Measurements from ENCODE around the gene CPAMD8.

CPAMD8 gene

DNA sequence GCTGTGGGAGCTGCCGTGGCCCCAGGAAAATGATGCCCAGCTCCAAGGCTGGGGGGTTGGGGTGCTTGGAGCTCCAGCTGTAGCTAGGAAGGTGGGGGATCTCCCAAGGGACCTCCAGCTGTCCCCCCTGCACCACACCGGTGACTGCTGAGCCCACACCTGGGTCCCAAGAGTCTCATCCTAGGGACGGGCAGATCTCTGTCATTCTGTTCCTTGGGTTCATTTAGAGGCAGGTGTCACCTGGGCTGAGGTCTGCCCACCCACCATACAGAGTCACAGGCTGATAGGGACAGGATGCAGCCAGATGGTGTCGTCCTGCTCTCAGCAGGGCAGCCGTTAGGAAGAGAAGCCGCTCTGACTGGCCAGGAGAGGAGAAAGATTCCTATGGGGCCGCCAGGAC, 132.5 kb downstream of the CPAMD8 start:
- Histone ChIP-seq H3K27me3 (replicated peaks; ENCODE audit: control insufficient read depth, insufficient read depth, low read length) (no peaks in the 10 kb centered on the region), H3K4me3 (replicated peaks; ENCODE audit: low read depth, low read length) (no peak overlapping the region), H3K36me3 (ENCODE audit: control insufficient read depth, insufficient read depth, low read length) (no peaks in the 10 kb centered on the region)
- TF ChIP-seq, protein P1, sequence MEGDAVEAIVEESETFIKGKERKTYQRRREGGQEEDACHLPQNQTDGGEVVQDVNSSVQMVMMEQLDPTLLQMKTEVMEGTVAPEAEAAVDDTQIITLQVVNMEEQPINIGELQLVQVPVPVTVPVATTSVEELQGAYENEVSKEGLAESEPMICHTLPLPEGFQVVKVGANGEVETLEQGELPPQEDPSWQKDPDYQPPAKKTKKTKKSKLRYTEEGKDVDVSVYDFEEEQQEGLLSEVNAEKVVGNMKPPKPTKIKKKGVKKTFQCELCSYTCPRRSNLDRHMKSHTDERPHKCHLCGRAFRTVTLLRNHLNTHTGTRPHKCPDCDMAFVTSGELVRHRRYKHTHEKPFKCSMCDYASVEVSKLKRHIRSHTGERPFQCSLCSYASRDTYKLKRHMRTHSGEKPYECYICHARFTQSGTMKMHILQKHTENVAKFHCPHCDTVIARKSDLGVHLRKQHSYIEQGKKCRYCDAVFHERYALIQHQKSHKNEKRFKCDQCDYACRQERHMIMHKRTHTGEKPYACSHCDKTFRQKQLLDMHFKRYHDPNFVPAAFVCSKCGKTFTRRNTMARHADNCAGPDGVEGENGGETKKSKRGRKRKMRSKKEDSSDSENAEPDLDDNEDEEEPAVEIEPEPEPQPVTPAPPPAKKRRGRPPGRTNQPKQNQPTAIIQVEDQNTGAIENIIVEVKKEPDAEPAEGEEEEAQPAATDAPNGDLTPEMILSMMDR (IDR thresholded peaks at IDR 0.05; ENCODE audit: insufficient read depth, low read length, poor library complexity, severe bottlenecking): no peak
- DNase-seq (ENCODE audit: extremely low read depth, insufficient read length): no peak

GRCh38 chr19:16893686-16893989, 133.0 kb downstream of the CPAMD8 start:
- H3K36me3 ChIP-seq (ENCODE audit: control insufficient read depth, insufficient read depth, low read length): no peaks in the 10 kb centered on the region
- no peaks in the 10 kb centered on the region for H3K27me3 ChIP-seq (replicated peaks; ENCODE audit: control insufficient read depth, insufficient read depth, low read length)
- peak; percentile 58 for DNase-seq (ENCODE audit: extremely low read depth, insufficient read length)
- H3K4me3 ChIP-seq (replicated peaks; ENCODE audit: low read depth, low read length): no peak overlapping the region
- TF ChIP-seq, protein P1 (IDR thresholded peaks at IDR 0.05; ENCODE audit: insufficient read depth, low read length, poor library complexity, severe bottlenecking): no peak

DNA sequence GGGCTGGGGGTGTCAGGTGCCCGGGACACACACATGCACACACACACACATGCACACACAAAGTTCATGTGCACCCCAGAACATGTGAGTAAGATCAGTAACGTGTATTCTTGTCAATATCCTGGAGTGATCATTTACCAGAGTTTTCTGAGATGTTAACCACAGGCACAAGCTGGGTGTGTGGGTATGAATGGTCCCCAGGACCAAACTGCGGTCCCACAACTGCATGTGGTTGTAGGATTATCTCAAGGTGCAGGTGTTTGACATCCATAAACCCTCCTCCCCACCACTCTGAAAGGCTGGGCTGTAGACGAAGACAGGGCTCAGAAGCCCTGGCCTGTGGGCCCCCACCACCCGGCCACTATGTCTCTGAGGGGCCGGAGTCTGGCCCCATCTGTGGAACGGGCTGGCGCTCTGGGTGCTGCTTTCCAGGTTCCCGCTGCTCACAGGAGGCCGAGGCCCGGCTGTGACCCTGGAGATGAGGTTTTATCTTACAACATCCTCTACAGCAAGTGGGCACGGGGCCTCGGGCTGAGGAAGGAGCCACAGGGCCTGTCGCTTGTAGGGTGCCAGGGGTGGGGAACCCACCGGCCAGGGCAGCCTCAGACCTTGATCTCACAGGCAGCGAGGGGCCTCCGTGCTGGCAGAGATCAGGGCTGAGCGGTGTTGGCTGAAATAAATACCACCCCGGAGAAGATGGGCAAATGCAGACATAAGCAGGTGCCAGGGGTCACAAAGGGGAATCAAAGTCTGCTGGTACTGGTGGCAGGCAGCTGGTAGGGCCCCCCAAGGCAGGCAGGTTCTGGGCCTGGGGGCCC, 133.5 kb downstream of the CPAMD8 start:
- no peak overlapping the region for H3K4me3 ChIP-seq (replicated peaks; ENCODE audit: low read depth, low read length)
- no peak for DNase-seq (ENCODE audit: extremely low read depth, insufficient read length)
- H3K27me3 ChIP-seq (replicated peaks; ENCODE audit: control insufficient read depth, insufficient read depth, low read length): no peaks in the 10 kb centered on the region
- TF ChIP-seq, protein P1 (IDR thresholded peaks at IDR 0.05; ENCODE audit: insufficient read depth, low read length, poor library complexity, severe bottlenecking): no peak
- no peaks in the 10 kb centered on the region for H3K36me3 ChIP-seq (ENCODE audit: control insufficient read depth, insufficient read depth, low read length)

GRCh38 chr19:16892436-16892835, 134.2 kb downstream of the CPAMD8 start:
- Histone ChIP-seq H3K4me3 (replicated peaks; ENCODE audit: low read depth, low read length) (no peak overlapping the region), H3K36me3 (ENCODE audit: control insufficient read depth, insufficient read depth, low read length) (no peaks in the 10 kb centered on the region), H3K27me3 (replicated peaks; ENCODE audit: control insufficient read depth, insufficient read depth, low read length) (no peaks in the 10 kb centered on the region)
- TF ChIP-seq, protein P1 (IDR thresholded peaks at IDR 0.05; ENCODE audit: insufficient read depth, low read length, poor library complexity, severe bottlenecking): no peak
- DNase-seq (ENCODE audit: extremely low read depth, insufficient read length): no peak

DNA sequence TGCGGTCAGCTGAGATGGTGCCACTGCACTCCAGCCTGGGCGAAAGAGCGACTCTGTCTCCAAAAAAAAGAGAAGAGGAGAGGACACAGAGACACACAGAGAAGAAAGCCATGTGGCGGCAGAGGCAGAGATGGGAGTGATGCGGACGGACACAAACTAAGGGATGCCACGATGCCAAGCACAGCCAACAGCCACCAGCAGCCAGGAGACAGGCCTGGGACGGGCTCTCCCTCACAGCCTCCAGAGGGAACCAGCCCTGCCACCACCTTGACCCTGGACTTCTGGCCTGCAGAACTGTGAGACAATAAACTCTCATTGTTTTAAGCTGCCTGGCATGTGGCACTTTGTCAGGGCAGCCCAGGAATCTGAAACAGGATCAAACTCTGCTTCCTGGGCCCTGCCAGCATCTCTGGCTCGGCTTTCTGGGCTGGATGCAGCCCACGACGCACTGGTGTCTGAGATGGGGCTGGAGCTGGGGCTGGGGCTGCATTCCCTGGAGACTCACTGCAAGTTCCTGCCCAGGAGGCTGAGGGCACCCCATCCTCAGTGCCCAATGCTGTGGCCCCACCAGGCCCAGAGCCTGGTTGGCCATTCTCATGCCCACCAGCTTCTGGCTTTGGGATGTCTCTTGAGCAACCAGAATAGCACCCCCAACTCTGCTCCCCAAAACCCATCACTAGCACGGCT, 134.8 kb downstream of the CPAMD8 start:
- Histone ChIP-seq H3K27me3 (replicated peaks; ENCODE audit: control insufficient read depth, insufficient read depth, low read length) (no peaks in the 10 kb centered on the region), H3K4me3 (replicated peaks; ENCODE audit: low read depth, low read length) (no peak overlapping the region), H3K36me3 (ENCODE audit: control insufficient read depth, insufficient read depth, low read length) (no peaks in the 10 kb centered on the region)
- TF ChIP-seq, protein P1 (IDR thresholded peaks at IDR 0.05; ENCODE audit: insufficient read depth, low read length, poor library complexity, severe bottlenecking): no peak
- DNase-seq (ENCODE audit: extremely low read depth, insufficient read length): no peak

Measured in GM06990 (cell line).